HG03175 (cell line): ENCODE measurements around the gene PLPP3.
A peak's percentile ranks its signal among the peaks of the same experiment; 100 is the strongest.

Experiments used
- ATAC-seq: cut with Tn5 transposase; IDR thresholded peaks from one replicate; pipeline ENCODE4 v1.9.1; 2021; ENCODE audit warnings: mild to moderate bottlenecking, moderate library complexity; ENCODE audit not compliant: unreplicated experiment

PLPP3 gene

GRCh38 chr1:56526571-56527174 lies 52.7 kb downstream of the PLPP3 start:
- peak; percentile 78 for ATAC-seq

DNA sequence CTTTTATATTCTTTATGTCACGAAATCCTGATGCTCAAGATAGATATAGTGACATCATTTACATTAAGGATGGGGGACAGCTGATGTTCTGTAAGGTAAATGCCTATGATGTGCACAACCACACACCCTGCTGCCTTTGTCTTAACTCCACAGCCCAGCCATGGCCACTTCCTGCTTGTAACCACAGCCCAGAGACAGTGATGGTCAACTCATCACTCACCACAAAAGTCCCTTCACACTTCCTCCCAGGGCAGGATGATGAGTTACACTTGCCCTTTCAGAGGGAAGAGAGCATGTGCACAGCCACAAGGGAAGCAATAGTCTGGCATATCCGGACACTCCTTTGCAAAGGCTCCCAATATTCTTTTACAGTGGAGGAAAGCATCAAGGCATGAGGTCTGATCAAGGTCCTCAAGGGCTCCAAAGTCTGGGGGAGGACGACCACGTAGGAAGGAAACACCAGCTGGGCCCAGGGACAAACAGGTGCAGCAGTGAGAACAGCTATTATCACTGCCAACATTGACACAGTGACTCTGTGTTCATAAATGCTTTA lies 53.8 kb downstream of the PLPP3 start:
- ATAC-seq, result peak; percentile 79

- no peak for ATAC-seq
Measured at GRCh38 chr1:56524263-56524662, 55.1 kb downstream of the PLPP3 start.

DNA sequence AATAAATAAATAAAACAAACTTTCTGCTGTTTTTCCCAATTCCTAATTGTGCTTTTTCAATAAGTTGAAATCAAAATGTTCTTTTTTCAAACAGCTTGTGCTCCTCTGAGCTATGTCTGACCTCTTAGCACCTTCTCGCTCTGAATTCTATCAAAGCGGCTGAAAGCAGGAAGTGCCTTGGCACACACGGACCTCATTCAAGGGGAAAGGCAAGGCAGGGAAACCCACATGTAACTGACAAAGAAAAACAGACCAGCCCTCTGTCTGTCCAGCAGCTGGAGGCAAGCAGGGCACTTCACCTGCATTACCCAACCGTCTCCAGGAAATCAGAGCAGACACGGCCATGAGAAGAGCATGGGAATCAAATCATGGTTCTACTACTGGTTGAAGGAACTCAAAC lies 56.7 kb downstream of the PLPP3 start:
- no peak for ATAC-seq

- ATAC-seq, result no peak
Measured at GRCh38 chr1:56520016-56520601, 59.3 kb downstream of the PLPP3 start.

- no peak for ATAC-seq
Measured at GRCh38 chr1:56517404-56518130, 61.8 kb downstream of the PLPP3 start.

DNA sequence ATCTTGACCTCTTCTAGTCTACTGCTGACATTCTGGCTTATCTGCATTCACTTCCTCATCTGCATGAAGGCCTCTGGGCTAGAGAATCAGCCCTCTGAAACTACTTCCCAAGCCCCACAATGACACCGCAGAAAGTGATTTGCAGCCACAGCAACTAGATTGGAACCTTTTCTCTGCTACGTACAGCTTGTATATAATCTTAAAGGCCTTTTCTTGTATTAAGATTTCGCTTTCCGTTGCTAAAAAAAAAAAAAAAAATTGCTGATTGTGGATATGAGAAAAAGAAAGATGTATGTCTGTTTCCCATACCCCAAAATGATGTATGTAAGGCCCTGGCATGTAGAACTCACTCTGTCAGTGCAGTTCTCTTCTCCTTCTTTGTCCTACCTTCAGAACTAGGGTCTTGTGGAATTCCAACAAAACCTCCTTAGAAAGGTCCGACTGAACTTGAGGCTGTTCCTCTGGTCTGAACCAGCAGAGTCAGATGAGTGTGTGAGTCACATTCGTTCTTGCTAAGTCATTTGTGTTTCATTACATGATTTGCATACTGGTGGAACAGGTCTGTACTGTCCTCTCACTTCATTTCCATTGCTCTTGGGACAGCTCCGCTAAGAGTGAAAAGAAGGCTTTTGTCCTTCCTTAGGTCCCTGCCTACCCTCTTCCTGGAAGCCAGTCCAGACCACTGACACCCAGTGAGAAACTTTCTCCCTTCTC lies 62.7 kb downstream of the PLPP3 start:
- ATAC-seq, result peak; percentile 92

GRCh38 chr1:56515898-56516538 lies 63.3 kb downstream of the PLPP3 start:
- no peak for ATAC-seq

DNA sequence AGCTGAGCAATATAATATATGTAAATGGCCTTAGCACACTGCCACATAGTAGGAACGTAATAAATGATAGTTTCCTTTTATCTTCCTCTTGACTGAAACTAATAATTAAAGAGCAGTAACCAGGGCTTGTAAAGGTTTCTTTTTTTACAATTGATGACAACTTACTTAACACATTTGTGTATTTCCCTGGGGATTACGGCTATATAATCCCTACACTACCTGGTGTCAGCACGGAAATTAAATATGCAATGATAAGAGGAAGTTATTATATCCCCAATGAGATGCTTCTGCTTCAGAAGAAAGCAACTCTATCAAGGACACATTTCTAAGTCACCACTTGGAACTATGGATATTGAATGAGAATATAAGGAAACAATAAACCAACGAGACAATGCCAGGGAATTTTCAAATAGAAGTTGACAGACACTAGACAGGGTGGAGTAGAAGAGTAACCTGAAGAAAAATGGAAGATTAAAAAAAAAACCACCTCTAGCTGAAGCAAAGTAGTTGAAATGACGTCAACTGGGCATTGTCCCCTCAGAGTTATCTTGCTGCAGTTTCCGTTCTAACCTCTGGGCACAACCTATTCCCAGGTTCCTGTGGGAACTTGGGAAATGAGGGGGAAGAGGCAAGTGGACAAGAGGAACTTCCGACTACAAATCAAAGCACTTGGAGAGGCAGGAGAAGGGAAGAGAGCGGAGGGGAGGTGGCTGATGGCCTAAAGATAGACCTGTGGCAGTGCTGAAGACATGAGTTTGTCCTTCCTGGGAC lies 66.5 kb downstream of the PLPP3 start:
- ATAC-seq, result no peak

DNA sequence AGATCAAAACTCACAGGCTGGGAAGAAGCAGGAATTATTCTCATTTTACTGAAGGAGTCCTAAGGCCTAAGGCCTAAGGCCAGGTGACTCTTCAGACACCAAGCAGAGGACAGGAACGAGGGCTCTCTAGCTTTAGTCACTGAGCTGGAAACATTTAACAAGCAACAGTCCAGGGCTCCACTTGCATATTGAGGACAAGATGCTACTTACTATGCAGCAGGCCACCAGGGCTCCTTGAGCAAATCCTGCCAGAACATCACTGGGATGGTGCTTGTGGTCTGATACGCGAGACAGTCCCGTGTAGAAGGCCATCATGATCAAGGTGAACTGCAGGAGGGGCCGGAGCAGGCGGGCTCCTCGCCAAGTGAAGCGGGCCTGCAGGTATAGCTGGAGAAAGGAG lies 67.6 kb downstream of the PLPP3 start:
- no peak for ATAC-seq

DNA sequence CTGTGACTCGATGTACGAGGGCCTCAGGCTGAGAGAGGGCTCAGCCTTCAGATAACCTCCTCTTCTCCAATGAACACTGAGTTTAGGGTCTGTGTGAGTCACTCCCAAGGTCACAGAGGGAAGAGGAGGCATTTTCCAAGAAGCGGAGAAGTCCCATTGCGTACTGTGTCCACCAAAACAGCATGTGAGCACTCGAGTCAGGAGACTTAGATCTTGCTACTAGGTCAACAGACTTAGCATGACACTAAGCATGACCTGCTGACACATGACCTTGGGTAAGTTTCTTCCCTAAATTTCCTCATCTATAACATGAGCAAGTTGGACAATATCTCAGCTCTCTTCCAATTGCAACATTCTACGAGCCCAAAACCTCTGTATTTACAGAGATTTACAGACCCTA lies 68.0 kb downstream of the PLPP3 start:
- no peak for ATAC-seq

- no peak for ATAC-seq
Measured at GRCh38 chr1:56510642-56511021, 68.7 kb downstream of the PLPP3 start.

- no peak for ATAC-seq
Measured at GRCh38 chr1:56509713-56510641, 69.4 kb downstream of the PLPP3 start.

GRCh38 chr1:56508523-56508983 lies 70.8 kb downstream of the PLPP3 start:
- no peak for ATAC-seq

DNA sequence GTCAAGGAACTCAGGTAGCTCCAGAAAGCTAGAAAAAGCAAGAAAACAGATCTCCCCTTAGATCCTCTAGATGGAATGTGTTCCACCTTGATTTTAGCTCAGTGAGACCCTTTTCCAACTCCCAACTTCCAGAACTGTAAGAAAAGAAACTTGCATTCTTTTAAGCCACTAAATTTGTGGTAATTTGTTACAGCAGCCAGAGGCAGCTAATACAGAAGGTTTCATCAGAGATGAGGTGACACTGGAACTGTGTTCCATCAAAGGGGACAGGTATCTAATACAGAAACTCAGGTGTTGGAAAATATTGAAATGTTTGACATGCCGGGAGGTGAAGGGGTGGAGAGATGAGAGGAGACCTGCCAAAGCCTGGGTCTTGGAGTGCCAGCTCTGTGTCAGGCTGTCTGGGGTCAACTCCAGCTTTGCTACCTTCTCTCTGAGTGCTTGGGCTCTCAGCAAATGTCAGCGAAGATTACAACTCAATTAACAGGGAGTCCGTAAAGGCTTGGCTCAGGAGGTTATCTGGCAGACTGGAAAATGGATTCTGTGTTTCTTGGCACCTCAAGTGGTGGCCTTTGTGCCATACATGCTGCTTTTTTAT lies 71.3 kb downstream of the PLPP3 start:
- ATAC-seq, result no peak

GRCh38 chr1:56506951-56507491 lies 72.3 kb downstream of the PLPP3 start:
- ATAC-seq, result no peak

- no peak for ATAC-seq
Measured at GRCh38 chr1:56505792-56506743, 73.3 kb downstream of the PLPP3 start.
